K562 (cell line): ENCODE data around the gene HKDC1. TPM values are rescaled to one million over a fixed set of nuclear protein-coding genes. Genes with fewer than 3 reads are reported as not detected.
A peak's percentile ranks its signal among the peaks of the same experiment; 100 is the strongest.

Source experiments
- ATAC-seq: fragments of 200-7000 bp; cut with Tn5 transposase; 3 replicates; pipeline ENCODE4 v1.9.1; 2020; ENCODE audit warnings: moderate library complexity
- BruUV-seq: library from RNA; stranded (reverse); fragments of 400-500 nt; replicated peaks from 2 replicates; lab custom pipeline; 2021; lab: Mats Ljungman, UMichigan
- CTCF ChIA-PET: fragments of 300-600 bp; formaldehyde crosslinking; extraction: SDS; loops from one replicate; lab custom pipeline; 2021; ENCODE audit warnings: low intra/inter-chr PET ratio; lab: Yijun Ruan, JAX
- POLR2A ChIA-PET: fragments of 300-600, 350-650 bp; sonication (Branson Sonifier 250); formaldehyde crosslinking; extraction: SDS; loops from one replicate; lab custom pipeline; 2021; ENCODE audit warnings: antibody characterized with exemption, inconsistent platforms; lab: Yijun Ruan, JAX
- DNase-seq, 4 experiments: peaks; one replicate each; pipeline versions ENCODE4 v3.0.0 to v3.0.0-alpha.2; 2011 to 2018; ENCODE audit warnings: low spot score in 3 of 4, mixed read lengths in 3 of 4; ENCODE audit errors: extremely low read depth in 1 of 4
- FAIRE-seq: peaks from 2 replicates; lab custom pipeline; 2011; peaks lifted over from hg19 to GRCh38; lab: Jason Lieb, UNC
- H2AFZ ChIP-seq: 2 replicates; pipeline ENCODE4 v1.6.0; 2011; ENCODE audit warnings: low read depth, low read length, control low read depth, inconsistent platforms
- H3K27ac ChIP-seq: fragments of 200-600 bp; 3 replicates; pipeline ENCODE4 v1.8.0; 2011; ENCODE audit warnings: low read depth, mild to moderate bottlenecking, control low read depth, inconsistent platforms, low read length, moderate library complexity, mixed read lengths; ENCODE audit errors: extremely low read depth
- H3K27me3 ChIP-seq, 2 experiments: fragments of 300-600 bp in 1 of 2; 2 replicates in 1 of 2; 3 replicates in 1 of 2; pipeline versions ENCODE4 v1.6.0 to v1.8.0; 2011; ENCODE audit warnings: inconsistent platforms in 2 of 2, low read length in 2 of 2, mild to moderate bottlenecking in 1 of 2, mixed read lengths in 1 of 2, moderate library complexity in 1 of 2; ENCODE audit not compliant: control insufficient read depth in 2 of 2, insufficient read depth in 2 of 2
- H3K36me3 ChIP-seq: fragments of 300-600 bp; 3 replicates; pipeline ENCODE4 v1.8.0; 2011; ENCODE audit warnings: mild to moderate bottlenecking, low read length, inconsistent platforms; ENCODE audit not compliant: control insufficient read depth, insufficient read depth
- H3K4me1 ChIP-seq, 2 experiments: fragments of 200-600 bp in 1 of 2; replicated peaks in 1 of 2; 2 replicates in 1 of 2; 3 replicates in 1 of 2; pipeline versions ENCODE4 v1.5.1 to v1.8.0; 2011; ENCODE audit warnings: inconsistent platforms in 2 of 2, low read length in 2 of 2, mild to moderate bottlenecking in 1 of 2, mixed read lengths in 1 of 2, moderate library complexity in 1 of 2; ENCODE audit not compliant: control insufficient read depth in 2 of 2, insufficient read depth in 2 of 2
- H3K4me2 ChIP-seq: 2 replicates; pipeline ENCODE4 v1.6.1; 2011; ENCODE audit warnings: low read length, control low read depth, inconsistent platforms, mixed read lengths; ENCODE audit not compliant: insufficient read depth
- H3K4me3 ChIP-seq: fragments of 200-600 bp; sonication (generic), shearing (Covaris generic); 2 replicates; pipeline ENCODE4 v1.5.1; 2016; ENCODE audit warnings: control low read depth, inconsistent platforms
- H3K79me2 ChIP-seq: fragments of 200-600 bp; 3 replicates; pipeline ENCODE4 v1.8.0; 2011; ENCODE audit warnings: low read length, inconsistent platforms; ENCODE audit not compliant: control insufficient read depth, insufficient read depth
- H3K9ac ChIP-seq, 2 experiments: 2 replicates each; pipeline versions ENCODE4 v1.6.0 to v1.6.1; 2011; ENCODE audit warnings: low read depth in 2 of 2, low read length in 2 of 2, control low read depth in 1 of 2, inconsistent platforms in 1 of 2, mild to moderate bottlenecking in 1 of 2, mixed read lengths in 1 of 2; ENCODE audit not compliant: insufficient read depth in 1 of 2
- H3K9me1 ChIP-seq: one replicate; pipeline ENCODE4 v1.6.0; 2011; ENCODE audit warnings: inconsistent platforms, mild to moderate bottlenecking, low read length, moderate library complexity; ENCODE audit not compliant: control insufficient read depth, insufficient read depth
- H3K9me3 ChIP-seq: replicated peaks from 2 replicates; pipeline ENCODE4 v1.5.1; 2011; ENCODE audit warnings: low read depth, low read length, inconsistent platforms; ENCODE audit not compliant: control insufficient read depth, insufficient read depth
- H4K20me1 ChIP-seq: replicated peaks from 2 replicates; pipeline ENCODE4 v1.6.1; 2011; ENCODE audit warnings: low read length, inconsistent platforms, mixed read lengths; ENCODE audit not compliant: control insufficient read depth, insufficient read depth
- BCLAF1 ChIP-seq, 2 experiments: fragments of 450-650 bp in 1 of 2; IDR thresholded peaks; 2 replicates each; pipeline ENCODE4 v1.6.1; 2011 to 2017; ENCODE audit warnings: low read depth in 2 of 2, antibody characterized with exemption in 1 of 2, borderline replicate concordance in 1 of 2, low read length in 1 of 2, mild to moderate bottlenecking in 1 of 2, mixed read lengths in 1 of 2; ENCODE audit not compliant: control insufficient read depth in 1 of 2
- HMG20A ChIP-seq: fragments of 450-650 bp; formaldehyde crosslinking; conservative IDR thresholded peaks from 2 replicates; pipeline ENCODE4 v1.4.0; 2020; ENCODE audit warnings: mild to moderate bottlenecking, mixed read lengths
- MCM7 ChIP-seq, 2 experiments: fragments of 450-650 bp; IDR thresholded peaks; 2 replicates each; pipeline ENCODE4 v1.6.1; 2016 to 2018
- PURB ChIP-seq: sonication (generic); formaldehyde crosslinking; IDR thresholded peaks from 2 replicates; pipeline ENCODE4 v1.9.0; 2021; ENCODE audit warnings: low read depth, mild to moderate bottlenecking, missing genetic modification reagents
- YY1 ChIP-seq, 3 experiments: IDR thresholded peaks; 2 replicates each; pipeline ENCODE4 v1.6.1; 2011; ENCODE audit warnings: low read length in 2 of 3, mild to moderate bottlenecking in 2 of 3, moderate library complexity in 2 of 3, borderline replicate concordance in 1 of 3, control low read depth in 1 of 3, low read depth in 1 of 3; ENCODE audit not compliant: insufficient read depth in 3 of 3, insufficient replicate concordance in 2 of 3, control insufficient read depth in 1 of 3, insufficient read length in 1 of 3; ENCODE audit errors: extremely low read depth in 1 of 3
- WGBS: fragments of 100-300 bp; shearing (Covaris generic); methylation state at CpG from one replicate; pipeline ENCODE4 v1.1.6; 2016; ENCODE audit warnings: low coverage, mixed read lengths; ENCODE audit not compliant: insufficient coverage; ENCODE audit errors: missing lambda C conversion rate; 5-methylcytosine and 5-hydroxymethylcytosine counted together
- in situ Hi-C: fragments of 300-500 bp; cut with MboI; formaldehyde crosslinking; loops from 4 replicates; pipeline ENCODE4 v1.15.0; 2018; ENCODE audit warnings: inconsistent platforms, mixed read lengths
- intact Hi-C: fragments of 100-400 bp; cut with micrococcal nuclease; formaldehyde crosslinking; loops from 2 replicates; pipeline ENCODE4 v1.14.2; 2022
- polyA plus RNA-seq, 8 experiments: library from polyadenylated mRNA; depleted of rRNA in 4 of 8; stranded (reverse) in 5 of 8; unstranded in 3 of 8; fragments of >200 nt; fragmentation: Nextera tagmentation in 2 of 8; fragmentation: Illumina TruSeq in 1 of 8; extraction: Ambion mirVana in 2 of 8; extraction: Trizol in 1 of 8; gene quantifications; 2 replicates each; pipeline versions ENCODE4 v1.2.1 to v1.2.3, GENCODE V29; 2011 to 2014; ENCODE audit warnings: inconsistent platforms in 1 of 8, missing spikeins in 1 of 8
- total RNA-seq, 7 experiments: library from RNA; depleted of rRNA in 6 of 7; stranded (reverse); fragments of >200 nt in 6 of 7; fragmentation: Illumina TruSeq in 2 of 7; extraction: Trizol in 2 of 7; gene quantifications; 2 replicates each; pipeline versions ENCODE4 v1.2.1 to v1.2.3, GENCODE V29; 2011 to 2021; ENCODE audit warnings: low replicate concordance in 1 of 7
- TF ChIP-seq, protein P1 (sequence below), 2 experiments: fragments of 450-650 bp; IDR thresholded peaks; 2 replicates each; pipeline ENCODE4 v1.6.1; 2018; ENCODE audit warnings: mild to moderate bottlenecking in 2 of 2, low read depth in 1 of 2; ENCODE audit not compliant: partially characterized antibody in 2 of 2
- TF ChIP-seq, protein P2 (sequence below): sonication (generic); formaldehyde crosslinking; IDR thresholded peaks from 2 replicates; pipeline ENCODE4 v1.8.0; 2022; ENCODE audit warnings: mild to moderate bottlenecking, missing genetic modification reagents

Gene HKDC1
- total and polyA plus RNA-seq, 9 of the 15 experiments (the other 6 are each of a cell fraction or from before 2014, with no cell fraction given), result 0.04 to 0.22 (median 0.11) TPM; not detected in 5

- peaks cover 4% of the 10 kb centered on the region; the same call in 1 of the 2 replicates for H4K20me1 ChIP-seq
- H3K4me3 ChIP-seq, result peak within 1 kb of the TSS; percentile 99
- no peaks in the 10 kb centered on the region for H3K27me3 ChIP-seq
- peak; percentile 96 to 99 (median 98) for DNase-seq
- peak; percentile 98 for FAIRE-seq
- H3K4me1 ChIP-seq, result peaks cover 7 to 8% of the 10 kb centered on the region in 2 experiments; a peak in 3 of 5 replicates
- ATAC-seq, result peak; percentile 88
- intact Hi-C loops, result loop anchor here (1.0 kb wide), 1 partner anchor 56 kb away; the partner anchor contains the start of gene VPS26A
- no peaks in the 10 kb centered on the region for H3K9me3 ChIP-seq
- H3K9ac ChIP-seq, result peak within 1 kb of the TSS; percentile 97 to 98
- ChIA-PET CTCF (no interaction called here), POLR2A (interaction anchor here (0.6 to 2.0 kb wide), 13 partner anchors 13 to 773 kb away, joined by 3 to 5 read pairs (median 3); partner anchors contain the start of gene RUFY2)
- in situ Hi-C loops, result no loop called here
- peak within 1 kb of the TSS; percentile 99 for H3K27ac ChIP-seq
- BruUV-seq, result no TSS peak
- peaks cover 57% of the 10 kb centered on the region for H3K79me2 ChIP-seq
- no peaks in the 10 kb centered on the region for H3K9me1 ChIP-seq
- peaks cover 29% of the 10 kb centered on the region for H3K36me3 ChIP-seq
- peak within 1 kb of the TSS; percentile 96 for H3K4me2 ChIP-seq
- peak within 1 kb of the TSS; percentile 99 for H2AFZ ChIP-seq
- under 1% methylated on average over 37 of the region's 44 CpGs for WGBS
- TF ChIP-seq PURB (CRISPR knock-in tag) (no peak), MCM7 (IDR thresholded peaks at IDR 0.05) (no peak), YY1 (IDR thresholded peaks at IDR 0.05; ENCODE audit: borderline replicate concordance in 1 of 3, control insufficient read depth in 1 of 3, extremely low read depth in 1 of 3, insufficient read depth in 3 of 3, insufficient read length in 1 of 3, insufficient replicate concordance in 2 of 3, low read depth in 1 of 3, low read length in 2 of 3) (peak in 2 of 3 experiments; percentile 37 to 52), BCLAF1 (IDR thresholded peaks at IDR 0.05; ENCODE audit: borderline replicate concordance in 1 of 2, control insufficient read depth in 1 of 2, low read depth in 2 of 2, low read length in 1 of 2) (0 out of 4 replicates have a peak, but pooled peaks of 1 of the 2 experiments have one; percentile 74), HMG20A (no peak)
- TF ChIP-seq, protein P1, sequence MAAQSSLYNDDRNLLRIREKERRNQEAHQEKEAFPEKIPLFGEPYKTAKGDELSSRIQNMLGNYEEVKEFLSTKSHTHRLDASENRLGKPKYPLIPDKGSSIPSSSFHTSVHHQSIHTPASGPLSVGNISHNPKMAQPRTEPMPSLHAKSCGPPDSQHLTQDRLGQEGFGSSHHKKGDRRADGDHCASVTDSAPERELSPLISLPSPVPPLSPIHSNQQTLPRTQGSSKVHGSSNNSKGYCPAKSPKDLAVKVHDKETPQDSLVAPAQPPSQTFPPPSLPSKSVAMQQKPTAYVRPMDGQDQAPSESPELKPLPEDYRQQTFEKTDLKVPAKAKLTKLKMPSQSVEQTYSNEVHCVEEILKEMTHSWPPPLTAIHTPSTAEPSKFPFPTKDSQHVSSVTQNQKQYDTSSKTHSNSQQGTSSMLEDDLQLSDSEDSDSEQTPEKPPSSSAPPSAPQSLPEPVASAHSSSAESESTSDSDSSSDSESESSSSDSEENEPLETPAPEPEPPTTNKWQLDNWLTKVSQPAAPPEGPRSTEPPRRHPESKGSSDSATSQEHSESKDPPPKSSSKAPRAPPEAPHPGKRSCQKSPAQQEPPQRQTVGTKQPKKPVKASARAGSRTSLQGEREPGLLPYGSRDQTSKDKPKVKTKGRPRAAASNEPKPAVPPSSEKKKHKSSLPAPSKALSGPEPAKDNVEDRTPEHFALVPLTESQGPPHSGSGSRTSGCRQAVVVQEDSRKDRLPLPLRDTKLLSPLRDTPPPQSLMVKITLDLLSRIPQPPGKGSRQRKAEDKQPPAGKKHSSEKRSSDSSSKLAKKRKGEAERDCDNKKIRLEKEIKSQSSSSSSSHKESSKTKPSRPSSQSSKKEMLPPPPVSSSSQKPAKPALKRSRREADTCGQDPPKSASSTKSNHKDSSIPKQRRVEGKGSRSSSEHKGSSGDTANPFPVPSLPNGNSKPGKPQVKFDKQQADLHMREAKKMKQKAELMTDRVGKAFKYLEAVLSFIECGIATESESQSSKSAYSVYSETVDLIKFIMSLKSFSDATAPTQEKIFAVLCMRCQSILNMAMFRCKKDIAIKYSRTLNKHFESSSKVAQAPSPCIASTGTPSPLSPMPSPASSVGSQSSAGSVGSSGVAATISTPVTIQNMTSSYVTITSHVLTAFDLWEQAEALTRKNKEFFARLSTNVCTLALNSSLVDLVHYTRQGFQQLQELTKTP (IDR thresholded peaks at IDR 0.05; ENCODE audit: low read depth in 1 of 2, partially characterized antibody in 2 of 2), result peak; percentile 55 to 99
- TF ChIP-seq, protein P2, sequence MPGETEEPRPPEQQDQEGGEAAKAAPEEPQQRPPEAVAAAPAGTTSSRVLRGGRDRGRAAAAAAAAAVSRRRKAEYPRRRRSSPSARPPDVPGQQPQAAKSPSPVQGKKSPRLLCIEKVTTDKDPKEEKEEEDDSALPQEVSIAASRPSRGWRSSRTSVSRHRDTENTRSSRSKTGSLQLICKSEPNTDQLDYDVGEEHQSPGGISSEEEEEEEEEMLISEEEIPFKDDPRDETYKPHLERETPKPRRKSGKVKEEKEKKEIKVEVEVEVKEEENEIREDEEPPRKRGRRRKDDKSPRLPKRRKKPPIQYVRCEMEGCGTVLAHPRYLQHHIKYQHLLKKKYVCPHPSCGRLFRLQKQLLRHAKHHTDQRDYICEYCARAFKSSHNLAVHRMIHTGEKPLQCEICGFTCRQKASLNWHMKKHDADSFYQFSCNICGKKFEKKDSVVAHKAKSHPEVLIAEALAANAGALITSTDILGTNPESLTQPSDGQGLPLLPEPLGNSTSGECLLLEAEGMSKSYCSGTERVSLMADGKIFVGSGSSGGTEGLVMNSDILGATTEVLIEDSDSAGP, result no peak; the same call in 1 of the 2 replicates
Measured at GRCh38 chr10:69179743-69180524, 40.2 kb upstream of the HKDC1 start, which contains the start of gene SUPV3L1. SUPV3L1 (plus strand) TSS chr10:69180234; CDS start chr10:69180292, 58 bp downstream.
